GM10248 (cell line): ENCODE measurements around the gene UQCR11.

Experiments
- CTCF ChIA-PET: fragments of 300-600 bp; sonication (Branson Sonifier 250); formaldehyde crosslinking; extraction: SDS; loops from one replicate; lab custom pipeline; 2021; ENCODE audit warnings: antibody characterized with exemption; lab: Yijun Ruan, JAX
- POLR2A ChIA-PET: fragments of 350-650 bp; sonication (Branson Sonifier 250); formaldehyde crosslinking; extraction: SDS; loops from one replicate; lab custom pipeline; 2020; ENCODE audit warnings: antibody characterized with exemption; lab: Yijun Ruan, JAX
- DNase-seq: peaks from one replicate; pipeline ENCODE4 v3.0.0; 2012; ENCODE audit errors: extremely low spot score
- CTCF ChIP-seq: IDR thresholded peaks from 2 replicates; pipeline ENCODE4 v1.5.1; 2012; ENCODE audit warnings: mild to moderate bottlenecking, low read depth; ENCODE audit errors: extremely low read depth, missing control alignments, control extremely low read depth

UQCR11 gene

GRCh38 chr19:1592755-1593500 lies 12.3 kb downstream of the UQCR11 start, which contains the start of gene MBD3:
Gene MBD3 (minus strand): TSS chr19:1592865. CDS start chr19:1592631, 234 bp downstream.
- no peak for TF ChIP-seq CTCF
- ChIA-PET CTCF (interaction anchor here (0.9 to 1.5 kb wide), 7 partner anchors 9 to 174 kb away, joined by 3 to 6 read pairs (median 4); no protein-coding TSS in a partner anchor), POLR2A (interaction anchor here (0.5 to 0.7 kb wide), 4 partner anchors 9 to 257 kb away, joined by 3 to 5 read pairs (median 3); no protein-coding TSS in a partner anchor)

GRCh38 chr19:1592024-1592754 lies 13.1 kb downstream of the UQCR11 start:
- TF ChIP-seq CTCF, result no peak
- POLR2A ChIA-PET, result interaction anchor here (0.5 kb wide), 1 partner anchor 33 kb away, joined by 3 read pairs; no protein-coding TSS in a partner anchor
- peak; percentile 97 for DNase-seq
- CTCF ChIA-PET, result interaction anchor here (0.9 to 2.7 kb wide), 9 partner anchors 10 to 80 kb away, joined by 3 to 16 read pairs (median 5); no protein-coding TSS in a partner anchor

More at GRCh38 chr19:1592755-1593500, 12.3 kb downstream of the UQCR11 start, which contains the start of gene MBD3:
- peak; percentile 98 for DNase-seq

DNA sequence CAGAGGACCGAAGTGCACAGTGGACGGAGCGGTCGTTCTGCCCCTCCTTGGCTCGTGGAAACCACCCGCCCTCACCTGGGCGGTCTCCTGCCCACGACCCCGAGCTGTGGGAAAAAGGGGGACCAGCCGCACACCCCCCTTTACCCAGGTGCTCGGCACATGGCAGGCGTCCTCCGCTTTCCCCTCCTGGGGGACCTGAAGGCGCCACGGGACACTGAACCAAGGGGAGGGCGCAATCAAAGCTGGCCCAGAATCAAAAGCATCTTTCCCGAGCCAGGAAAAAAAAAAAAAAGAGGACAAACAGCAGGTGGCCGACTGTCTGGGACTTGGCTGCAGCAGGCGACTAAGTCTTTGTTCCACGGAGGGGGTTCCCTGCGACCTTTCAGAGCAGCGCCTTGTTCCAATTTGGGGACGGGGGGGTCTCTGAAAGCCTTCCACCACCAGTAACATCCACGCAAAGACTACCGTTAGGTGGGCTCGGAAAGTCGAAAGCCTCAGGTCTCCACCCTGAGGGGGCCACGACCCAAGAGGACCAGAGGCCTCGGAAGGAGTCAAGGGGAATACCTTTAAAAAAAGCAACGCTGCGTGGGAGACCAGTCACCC lies 13.7 kb downstream of the UQCR11 start:
- POLR2A ChIA-PET, result no interaction called here
- no peak for TF ChIP-seq CTCF
- no peak for DNase-seq
- CTCF ChIA-PET, result interaction anchor here (0.9 to 2.7 kb wide), 9 partner anchors 10 to 235 kb away, joined by 4 to 16 read pairs (median 4); partner anchors contain the start of gene UQCR11

- CTCF ChIA-PET, result interaction anchor here (0.9 to 2.7 kb wide), 10 partner anchors 9 to 235 kb away, joined by 3 to 16 read pairs (median 4); partner anchors contain the start of gene UQCR11
- DNase-seq, result peak; percentile 70
- peak; percentile 70 for TF ChIP-seq CTCF
- POLR2A ChIA-PET, result no interaction called here
Observed at GRCh38 chr19:1590641-1591397, 14.4 kb downstream of the UQCR11 start.

- CTCF ChIA-PET, result interaction anchor here (0.8 to 2.9 kb wide), 4 partner anchors 9 to 85 kb away, joined by 3 to 12 read pairs (median 3); no protein-coding TSS in a partner anchor
- POLR2A ChIA-PET, result no interaction called here
Observed at GRCh38 chr19:1587872-1588271, 17.4 kb downstream of the UQCR11 start.

More at GRCh38 chr19:1587872-1588271, 17.4 kb downstream of the UQCR11 start:
- no peak for DNase-seq
- TF ChIP-seq CTCF, result no peak
